ENCODE measurements around the gene CYB5A.

DNA sequence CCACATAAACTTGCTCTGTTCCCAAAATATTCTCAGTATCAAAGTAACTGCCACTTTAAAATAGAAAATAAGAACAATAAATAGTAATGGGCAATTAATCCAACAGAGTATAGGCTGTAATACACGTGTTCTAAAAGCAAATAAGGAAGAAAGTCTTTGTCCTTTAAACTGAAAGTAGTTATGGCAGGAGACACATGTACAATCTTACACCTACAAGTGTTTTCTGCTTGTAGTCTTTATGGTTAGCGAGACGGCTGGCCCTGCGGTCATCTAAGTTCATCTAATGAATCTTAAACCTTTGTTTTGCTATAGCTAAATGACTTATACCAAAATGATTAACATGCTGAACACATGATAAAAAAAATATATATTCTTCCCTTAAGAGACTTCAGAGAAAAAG lies 32.4 kb downstream of the CYB5A start:
- TF ChIP-seq, protein P1, sequence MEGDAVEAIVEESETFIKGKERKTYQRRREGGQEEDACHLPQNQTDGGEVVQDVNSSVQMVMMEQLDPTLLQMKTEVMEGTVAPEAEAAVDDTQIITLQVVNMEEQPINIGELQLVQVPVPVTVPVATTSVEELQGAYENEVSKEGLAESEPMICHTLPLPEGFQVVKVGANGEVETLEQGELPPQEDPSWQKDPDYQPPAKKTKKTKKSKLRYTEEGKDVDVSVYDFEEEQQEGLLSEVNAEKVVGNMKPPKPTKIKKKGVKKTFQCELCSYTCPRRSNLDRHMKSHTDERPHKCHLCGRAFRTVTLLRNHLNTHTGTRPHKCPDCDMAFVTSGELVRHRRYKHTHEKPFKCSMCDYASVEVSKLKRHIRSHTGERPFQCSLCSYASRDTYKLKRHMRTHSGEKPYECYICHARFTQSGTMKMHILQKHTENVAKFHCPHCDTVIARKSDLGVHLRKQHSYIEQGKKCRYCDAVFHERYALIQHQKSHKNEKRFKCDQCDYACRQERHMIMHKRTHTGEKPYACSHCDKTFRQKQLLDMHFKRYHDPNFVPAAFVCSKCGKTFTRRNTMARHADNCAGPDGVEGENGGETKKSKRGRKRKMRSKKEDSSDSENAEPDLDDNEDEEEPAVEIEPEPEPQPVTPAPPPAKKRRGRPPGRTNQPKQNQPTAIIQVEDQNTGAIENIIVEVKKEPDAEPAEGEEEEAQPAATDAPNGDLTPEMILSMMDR (IDR thresholded peaks at IDR 0.05; ENCODE audit: poor library complexity) = no peak
- no peak for TF ChIP-seq EZH2 (IDR thresholded peaks at IDR 0.05; ENCODE audit: borderline replicate concordance)

Data from hepatocyte (in vitro differentiated cells).